ENCODE data around the gene CHCHD3. TPM values are rescaled to one million over a fixed set of nuclear protein-coding genes. Genes with fewer than 3 reads are reported as not detected.

Gene CHCHD3
- total and polyA plus RNA-seq, 9 of the 15 experiments (the other 6 are each of a cell fraction or from before 2014, with no cell fraction given): 66.2 to 279 (median 204) TPM

DNA sequence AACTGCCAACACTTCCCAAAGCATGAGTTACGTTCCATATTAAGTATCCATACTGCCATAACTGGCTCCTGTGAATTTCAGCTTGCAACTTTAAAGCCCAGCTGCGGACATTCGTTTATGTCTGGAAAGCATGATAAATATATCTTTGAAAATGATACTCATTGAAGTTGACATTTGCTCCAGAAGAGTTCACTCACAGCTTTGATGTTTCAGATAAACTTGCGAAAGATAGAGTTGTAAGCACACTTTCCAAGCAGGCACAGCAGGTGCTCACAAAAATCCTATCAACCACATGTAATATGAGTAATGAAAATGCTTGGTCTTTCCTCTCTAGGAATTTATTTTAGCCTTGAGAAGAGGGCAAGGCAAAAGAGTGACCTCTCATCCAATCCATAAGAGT lies 4.5 kb downstream of the CHCHD3 start (continued):
- TF ChIP-seq TEAD1 (CRISPR knock-in tag; IDR thresholded peaks at IDR 0.05) (no peak), ARID1B (IDR thresholded peaks at IDR 0.05) (peak; percentile 8; the same call in 1 of the 2 replicates), NRF1 (conservative IDR thresholded peaks at IDR 0.05 in 1 of 2, IDR thresholded peaks at IDR 0.05 in 1 of 2) (no peak), CBX2 (IDR thresholded peaks at IDR 0.05; ENCODE audit: insufficient read depth, low read length, poor library complexity, severe bottlenecking) (no peak), ZBTB17 (CRISPR knock-in tag; IDR thresholded peaks at IDR 0.05) (no peak), TRIM28 (IDR thresholded peaks at IDR 0.05) (no peak), BACH1 (tag; IDR thresholded peaks at IDR 0.05) (no peak), PRMT5 (CRISPR knock-in tag; IDR thresholded peaks at IDR 0.05) (no peak), ZC3H8 (IDR thresholded peaks at IDR 0.05) (no peak), BCL6 (CRISPR knock-in tag; IDR thresholded peaks at IDR 0.05) (no peak), SPI1 (IDR thresholded peaks at IDR 0.05; ENCODE audit: borderline replicate concordance, low read depth, low read length) (no peak), ZNF133 (CRISPR knock-in tag; IDR thresholded peaks at IDR 0.05) (no peak), ZNF174 (CRISPR knock-in tag; IDR thresholded peaks at IDR 0.05) (no peak), MYNN (IDR thresholded peaks at IDR 0.05) (no peak), MYNN (CRISPR knock-in tag; IDR thresholded peaks at IDR 0.05) (no peak), ZNF408 (CRISPR knock-in tag; IDR thresholded peaks at IDR 0.05; ENCODE audit: low read depth) (no peak), SRSF3 (IDR thresholded peaks at IDR 0.05; ENCODE audit: insufficient read depth, low read length) (no peak), TAL1 (IDR thresholded peaks at IDR 0.05) (peak; percentile 29; the same call in 1 of the 2 replicates), TCF7 (IDR thresholded peaks at IDR 0.05; ENCODE audit: borderline replicate concordance) (peak; percentile 60; the same call in 1 of the 2 replicates), CBX5 (IDR thresholded peaks at IDR 0.05; ENCODE audit: borderline replicate concordance, low read depth) (no peak), DPF2 (IDR thresholded peaks at IDR 0.05) (0 out of 2 replicates have a peak, but pooled peaks have one; percentile 23), MYBL2 (IDR thresholded peaks at IDR 0.05; ENCODE audit: low read depth) (no peak), MYBL2 (CRISPR knock-in tag; IDR thresholded peaks at IDR 0.05; ENCODE audit: borderline replicate concordance) (no peak), MEIS2 (IDR thresholded peaks at IDR 0.05; ENCODE audit: partially characterized antibody) (peak; percentile 28), CBFA2T2 (conservative IDR thresholded peaks at IDR 0.05) (peak; percentile 40), TAF9B (IDR thresholded peaks at IDR 0.05; ENCODE audit: partially characterized antibody) (no peak), FOXA3 (CRISPR knock-in tag; conservative IDR thresholded peaks at IDR 0.05 in 1 of 2, IDR thresholded peaks at IDR 0.05 in 1 of 2) (no peak)
- TF ChIP-seq, protein P1, sequence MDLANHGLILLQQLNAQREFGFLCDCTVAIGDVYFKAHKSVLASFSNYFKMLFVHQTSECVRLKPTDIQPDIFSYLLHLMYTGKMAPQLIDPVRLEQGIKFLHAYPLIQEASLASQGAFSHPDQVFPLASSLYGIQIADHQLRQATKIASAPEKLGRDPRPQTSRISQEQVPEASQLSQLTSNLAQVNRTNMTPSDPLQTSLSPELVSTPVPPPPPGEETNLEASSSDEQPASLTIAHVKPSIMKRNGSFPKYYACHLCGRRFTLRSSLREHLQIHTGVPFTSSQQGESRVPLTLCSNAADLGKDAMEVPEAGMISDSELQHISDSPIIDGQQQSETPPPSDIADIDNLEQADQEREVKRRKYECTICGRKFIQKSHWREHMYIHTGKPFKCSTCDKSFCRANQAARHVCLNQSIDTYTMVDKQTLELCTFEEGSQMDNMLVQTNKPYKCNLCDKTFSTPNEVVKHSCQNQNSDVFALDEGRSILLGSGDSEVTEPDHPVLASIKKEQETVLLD (IDR thresholded peaks at IDR 0.05): no peak
- TF ChIP-seq, protein P2, sequence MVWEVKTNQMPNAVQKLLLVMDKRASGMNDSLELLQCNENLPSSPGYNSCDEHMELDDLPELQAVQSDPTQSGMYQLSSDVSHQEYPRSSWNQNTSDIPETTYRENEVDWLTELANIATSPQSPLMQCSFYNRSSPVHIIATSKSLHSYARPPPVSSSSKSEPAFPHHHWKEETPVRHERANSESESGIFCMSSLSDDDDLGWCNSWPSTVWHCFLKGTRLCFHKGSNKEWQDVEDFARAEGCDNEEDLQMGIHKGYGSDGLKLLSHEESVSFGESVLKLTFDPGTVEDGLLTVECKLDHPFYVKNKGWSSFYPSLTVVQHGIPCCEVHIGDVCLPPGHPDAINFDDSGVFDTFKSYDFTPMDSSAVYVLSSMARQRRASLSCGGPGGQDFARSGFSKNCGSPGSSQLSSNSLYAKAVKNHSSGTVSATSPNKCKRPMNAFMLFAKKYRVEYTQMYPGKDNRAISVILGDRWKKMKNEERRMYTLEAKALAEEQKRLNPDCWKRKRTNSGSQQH (CRISPR knock-in tag; IDR thresholded peaks at IDR 0.05): no peak
- TF ChIP-seq, protein P3, sequence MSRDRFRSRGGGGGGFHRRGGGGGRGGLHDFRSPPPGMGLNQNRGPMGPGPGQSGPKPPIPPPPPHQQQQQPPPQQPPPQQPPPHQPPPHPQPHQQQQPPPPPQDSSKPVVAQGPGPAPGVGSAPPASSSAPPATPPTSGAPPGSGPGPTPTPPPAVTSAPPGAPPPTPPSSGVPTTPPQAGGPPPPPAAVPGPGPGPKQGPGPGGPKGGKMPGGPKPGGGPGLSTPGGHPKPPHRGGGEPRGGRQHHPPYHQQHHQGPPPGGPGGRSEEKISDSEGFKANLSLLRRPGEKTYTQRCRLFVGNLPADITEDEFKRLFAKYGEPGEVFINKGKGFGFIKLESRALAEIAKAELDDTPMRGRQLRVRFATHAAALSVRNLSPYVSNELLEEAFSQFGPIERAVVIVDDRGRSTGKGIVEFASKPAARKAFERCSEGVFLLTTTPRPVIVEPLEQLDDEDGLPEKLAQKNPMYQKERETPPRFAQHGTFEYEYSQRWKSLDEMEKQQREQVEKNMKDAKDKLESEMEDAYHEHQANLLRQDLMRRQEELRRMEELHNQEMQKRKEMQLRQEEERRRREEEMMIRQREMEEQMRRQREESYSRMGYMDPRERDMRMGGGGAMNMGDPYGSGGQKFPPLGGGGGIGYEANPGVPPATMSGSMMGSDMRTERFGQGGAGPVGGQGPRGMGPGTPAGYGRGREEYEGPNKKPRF (IDR thresholded peaks at IDR 0.05; ENCODE audit: low read depth, low read length): no peak

All from K562 (cell line).